T-helper 2 cell (primary cell): ENCODE results near the gene ASB5.

ENCODE experiments used
- DNase-seq, 5 experiments: peaks; one replicate each; pipeline versions ENCODE4 v3.0.0 to v3.0.0-alpha.2; 2012 to 2022

Gene ASB5

DNA sequence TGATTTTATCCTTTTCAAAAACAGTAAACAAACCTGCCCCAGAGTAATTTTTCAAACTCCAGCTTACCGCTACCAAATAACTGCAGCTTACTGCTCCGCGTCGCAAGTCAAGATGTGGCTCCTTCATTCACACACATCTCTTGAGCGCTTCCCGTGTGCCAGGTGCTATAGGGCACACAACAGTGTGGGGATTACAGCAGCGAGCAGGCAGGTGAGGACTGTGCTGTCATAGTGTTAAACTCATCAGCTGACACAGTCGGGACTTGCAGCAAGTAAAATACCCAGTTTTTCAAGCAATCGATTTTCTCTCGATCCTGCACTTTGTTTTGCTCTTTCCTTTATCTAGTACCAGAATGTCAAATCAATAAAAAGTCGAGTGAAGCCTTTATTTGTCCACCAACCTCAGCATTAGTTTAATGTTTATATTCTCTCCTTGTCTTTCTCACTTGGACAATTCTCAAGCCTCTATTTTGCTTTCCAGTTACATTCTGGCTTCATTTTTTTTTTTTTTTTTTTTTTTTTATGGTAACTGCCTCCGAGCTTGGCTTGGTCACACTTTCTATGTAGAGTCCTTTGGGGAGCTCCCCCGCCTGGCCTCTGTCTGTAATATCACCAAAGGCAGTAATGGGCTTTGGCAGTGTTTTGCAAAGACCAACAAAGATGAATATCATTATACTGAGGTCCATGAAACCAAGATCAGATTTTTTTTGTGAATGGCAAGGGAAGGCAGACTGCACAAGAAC lies 8.3 kb upstream of the ASB5 start:
- DNase-seq = peak in 1 of 5 experiments; percentile 27

- no peak for DNase-seq
These were observed 7.7 kb upstream of the ASB5 start for GRCh38 chr4:176276710-176277109.

GRCh38 chr4:176274441-176274840 lies 5.4 kb upstream of the ASB5 start:
- no peak for DNase-seq

DNA sequence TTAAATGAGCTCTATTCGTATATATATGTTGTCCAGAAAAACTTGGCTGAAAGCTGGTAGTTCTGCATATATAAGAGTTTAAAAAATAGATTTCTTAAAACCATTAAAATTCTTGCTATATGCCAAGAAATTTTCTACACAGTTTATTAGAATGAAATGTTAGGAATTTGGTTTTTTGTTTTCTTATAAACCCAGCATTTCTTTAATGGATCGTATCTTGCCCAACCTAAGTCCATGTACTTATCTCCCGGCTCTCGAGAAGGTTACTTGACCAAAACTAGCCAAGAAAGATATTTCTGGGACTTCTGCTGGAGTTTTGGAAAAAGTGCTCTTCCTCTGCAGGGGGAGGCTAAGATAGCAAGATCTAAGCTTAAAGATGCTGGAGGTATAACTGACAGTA lies 4.7 kb upstream of the ASB5 start:
- no peak for DNase-seq

DNA sequence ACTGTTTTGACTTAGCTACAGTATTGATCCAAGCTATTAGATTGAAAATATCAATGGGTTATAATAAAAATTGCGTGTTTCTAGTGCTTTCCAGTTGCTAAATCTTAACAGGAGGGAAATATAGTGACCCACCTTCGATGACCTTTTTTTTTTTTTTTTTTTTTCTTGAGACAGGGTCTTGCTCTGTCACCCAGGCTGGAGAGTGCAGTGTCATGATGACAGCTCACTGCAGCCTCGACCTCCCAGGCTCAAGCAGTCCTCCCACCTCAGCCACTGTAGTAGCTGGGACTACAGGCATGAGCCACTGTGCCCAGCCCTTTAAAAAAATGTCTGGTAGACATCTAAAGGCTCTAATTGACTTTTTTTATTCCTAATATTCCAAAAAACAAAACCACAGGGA lies 3.8 kb upstream of the ASB5 start:
- DNase-seq = no peak

- DNase-seq = no peak
These were observed 2.7 kb upstream of the ASB5 start for GRCh38 chr4:176271749-176272148.

DNA sequence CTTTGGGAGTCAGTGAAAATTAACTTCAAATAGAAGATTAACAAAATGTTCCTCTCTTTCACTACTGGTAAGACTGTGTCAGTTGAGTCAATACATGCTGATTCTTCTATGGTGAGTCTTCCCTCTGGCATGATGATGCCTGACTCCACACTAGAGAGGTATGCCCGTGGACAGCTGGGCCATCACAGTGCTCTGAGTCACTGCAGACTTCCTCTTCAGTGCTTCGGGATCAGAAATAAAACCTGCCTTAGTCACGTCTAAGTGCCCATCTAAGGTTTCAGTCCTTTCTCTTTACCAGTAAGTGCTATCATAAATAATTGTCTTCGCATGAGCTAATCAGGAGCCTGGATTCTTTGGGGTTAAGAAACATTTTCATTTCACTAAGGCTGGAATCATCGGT lies 1.6 kb upstream of the ASB5 start:
- DNase-seq = no peak

DNA sequence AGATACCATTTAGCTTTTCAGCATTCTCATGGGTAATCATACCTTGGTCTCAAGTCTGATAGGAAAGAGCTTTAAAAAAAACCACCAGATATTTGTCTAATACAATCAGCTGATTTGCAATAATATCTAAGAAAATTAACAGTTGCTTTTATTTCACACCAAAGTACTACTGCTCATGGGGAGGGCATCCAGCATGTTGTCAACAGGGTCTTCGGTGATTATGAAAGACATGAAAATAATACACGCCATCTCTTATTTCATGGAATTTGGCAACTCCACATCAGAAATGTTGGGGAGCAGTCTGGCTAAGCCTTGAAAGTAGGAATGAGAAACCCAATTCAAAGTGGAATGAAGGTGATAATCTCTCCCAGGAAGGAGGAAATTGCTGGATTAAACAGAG lies 3.0 kb downstream of the ASB5 start:
- DNase-seq = no peak

DNA sequence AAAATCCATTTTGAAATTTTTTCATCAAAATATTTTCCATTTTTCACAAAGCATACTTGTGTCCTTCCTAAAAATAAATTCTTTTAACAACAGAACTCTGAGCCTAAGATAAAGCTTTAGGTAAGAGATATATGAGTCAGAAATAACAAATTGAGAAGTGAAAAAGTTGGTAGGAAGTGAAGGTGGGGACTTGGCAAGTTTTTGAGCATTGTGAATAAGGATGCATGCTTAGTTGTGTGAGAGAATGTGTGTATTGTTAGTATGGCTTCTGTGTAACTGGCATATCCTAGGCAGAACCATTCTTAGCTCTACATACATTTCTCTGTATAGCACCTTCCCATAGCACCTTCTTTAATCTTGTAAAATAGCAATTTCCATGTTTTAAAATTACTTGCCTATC lies 6.8 kb downstream of the ASB5 start:
- no peak for DNase-seq

DNA sequence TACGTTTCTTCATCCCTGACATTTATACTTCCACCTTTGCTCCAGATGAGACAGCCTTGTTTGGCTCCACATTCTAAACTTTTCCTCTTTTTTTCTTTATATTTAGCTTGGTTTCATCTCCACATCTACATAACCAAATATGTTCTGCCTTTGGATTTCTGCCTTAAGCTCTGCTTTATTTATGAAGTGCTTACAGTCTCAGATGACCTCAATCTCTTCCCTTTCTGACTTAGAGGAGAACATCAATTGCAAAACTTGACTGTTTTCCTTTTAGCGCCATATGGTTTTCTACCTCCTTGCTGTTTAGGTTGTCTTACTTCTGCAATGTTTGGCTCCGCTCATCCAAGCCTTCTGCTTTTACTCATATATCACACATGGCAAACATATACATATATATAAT lies 7.5 kb downstream of the ASB5 start:
- no peak for DNase-seq

DNA sequence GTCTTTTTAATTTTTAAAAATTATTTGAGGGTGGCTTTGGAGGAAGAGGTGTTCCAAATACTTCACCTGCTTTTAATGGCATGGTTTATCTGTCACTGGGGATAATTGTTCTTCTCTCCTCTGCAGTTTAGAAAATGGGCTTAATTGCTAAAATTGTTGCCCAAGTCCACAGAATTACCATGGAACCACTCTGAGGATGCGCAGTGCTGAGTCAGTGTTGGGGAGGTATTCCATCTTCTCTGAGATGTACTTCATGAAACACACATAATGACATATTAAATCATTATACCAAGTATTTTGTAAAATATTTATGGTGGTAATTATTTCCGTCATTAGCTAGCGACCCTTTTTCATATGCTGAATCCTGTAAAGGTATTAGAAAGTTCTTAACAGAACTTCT lies 8.0 kb downstream of the ASB5 start:
- no peak for DNase-seq

DNA sequence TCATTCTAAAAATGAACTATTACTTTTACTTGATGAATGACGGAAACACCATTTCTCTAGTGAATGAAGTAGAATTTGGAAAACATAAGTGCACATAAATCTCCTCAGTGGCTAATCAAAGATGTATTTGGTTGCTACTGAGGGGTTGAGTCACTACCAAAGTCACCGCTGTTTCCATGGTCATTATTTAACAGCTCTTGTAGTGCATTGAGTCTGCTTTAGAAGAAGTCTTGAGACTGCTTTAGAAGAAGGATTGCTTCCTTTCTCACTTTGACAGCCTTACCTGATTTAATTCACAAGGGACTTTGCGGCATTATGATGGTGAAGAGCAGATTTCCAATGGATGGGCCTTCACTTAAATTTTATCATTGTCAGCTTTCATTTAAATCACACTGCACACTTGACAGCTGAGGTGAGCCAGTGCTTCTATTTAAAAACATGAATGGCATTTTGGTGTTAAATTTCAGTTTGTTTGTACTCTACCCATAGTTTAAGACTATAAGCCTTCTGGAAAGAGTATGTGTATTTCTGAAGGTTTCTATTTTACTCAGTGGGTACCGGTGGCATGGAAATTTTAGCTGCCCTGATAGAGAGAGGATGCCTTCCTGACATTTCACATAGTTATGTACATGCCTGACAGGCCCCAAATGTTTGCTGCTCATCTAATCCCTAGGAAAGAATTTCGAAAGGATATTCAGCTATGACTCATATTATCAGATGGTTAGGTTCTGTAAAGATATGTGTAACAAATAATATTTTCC lies 9.5 kb downstream of the ASB5 start:
- no peak for DNase-seq

- no peak for DNase-seq
These were observed 10.9 kb downstream of the ASB5 start for GRCh38 chr4:176258135-176258534.

DNA sequence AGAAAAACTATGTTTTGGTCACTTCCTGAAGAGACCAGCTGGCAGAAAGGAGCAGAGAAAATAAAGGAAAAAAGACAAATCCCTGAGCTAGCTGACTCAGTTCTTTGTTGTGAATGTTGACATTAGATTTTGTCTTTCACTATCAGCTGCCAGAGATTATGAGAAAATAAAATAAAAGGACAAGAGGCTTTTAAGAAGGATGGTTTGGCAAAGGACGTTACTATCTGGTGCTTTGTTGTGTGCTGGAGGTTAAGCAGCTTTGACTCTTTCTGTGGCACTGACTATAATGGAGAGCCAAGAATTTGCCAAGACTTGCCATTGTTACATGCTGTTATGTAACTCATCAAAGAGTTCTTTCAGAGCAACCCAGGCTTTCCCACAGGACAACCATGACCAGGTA lies 12.1 kb downstream of the ASB5 start:
- DNase-seq = no peak

GRCh38 chr4:176242764-176243347 lies 26.2 kb downstream of the ASB5 start:
- DNase-seq = no peak

- DNase-seq = no peak
These were observed 27.3 kb downstream of the ASB5 start for GRCh38 chr4:176241703-176242102.

- no peak for DNase-seq
These were observed 30.2 kb downstream of the ASB5 start for GRCh38 chr4:176238826-176239225.

DNA sequence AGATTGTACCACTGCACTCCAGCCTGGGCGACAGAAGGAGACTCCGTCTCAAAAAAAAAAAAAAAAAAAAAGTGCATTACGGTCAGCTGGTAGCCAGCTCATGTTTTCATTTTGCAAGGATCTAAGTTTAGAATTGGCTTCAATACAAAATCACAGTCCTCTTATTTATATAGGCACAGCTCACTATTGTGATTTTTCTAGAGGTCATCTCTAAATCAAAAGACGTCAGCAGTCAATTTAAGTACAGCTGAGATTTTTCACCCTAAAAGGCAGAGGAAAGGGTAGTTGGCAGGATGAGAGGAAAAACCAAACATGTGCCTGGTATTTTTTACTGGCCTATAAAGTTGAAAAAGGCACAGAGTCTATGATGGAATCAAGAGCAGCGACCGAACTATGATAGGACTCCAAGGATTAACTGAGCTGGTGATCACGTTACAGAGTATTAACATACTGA lies 30.8 kb downstream of the ASB5 start:
- no peak for DNase-seq

- DNase-seq = no peak
These were observed 32.1 kb downstream of the ASB5 start for GRCh38 chr4:176236946-176237345.

GRCh38 chr4:176230836-176231235 lies 38.2 kb downstream of the ASB5 start:
- no peak for DNase-seq

GRCh38 chr4:176229645-176230044 lies 39.4 kb downstream of the ASB5 start:
- no peak for DNase-seq

GRCh38 chr4:176226736-176227135 lies 42.3 kb downstream of the ASB5 start:
- DNase-seq = no peak

DNA sequence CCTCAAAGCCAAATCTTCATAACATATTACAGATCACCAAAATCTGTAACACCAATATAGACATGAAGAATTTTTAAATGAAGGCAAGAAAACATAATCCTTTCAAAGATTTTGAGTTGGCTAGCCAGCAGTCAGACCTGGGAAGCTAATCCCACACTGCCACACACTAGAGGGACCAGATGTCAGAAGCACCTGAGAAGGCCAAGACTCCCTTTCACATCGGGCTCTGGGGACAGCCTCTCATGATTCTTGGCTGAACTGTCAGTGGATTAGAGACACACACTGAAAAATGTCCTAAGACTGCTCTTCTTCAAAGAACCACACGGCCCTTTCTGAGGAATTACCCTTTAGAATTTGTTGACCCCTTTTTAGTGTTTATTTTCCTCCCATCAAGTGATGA lies 45.5 kb downstream of the ASB5 start:
- no peak for DNase-seq

DNA sequence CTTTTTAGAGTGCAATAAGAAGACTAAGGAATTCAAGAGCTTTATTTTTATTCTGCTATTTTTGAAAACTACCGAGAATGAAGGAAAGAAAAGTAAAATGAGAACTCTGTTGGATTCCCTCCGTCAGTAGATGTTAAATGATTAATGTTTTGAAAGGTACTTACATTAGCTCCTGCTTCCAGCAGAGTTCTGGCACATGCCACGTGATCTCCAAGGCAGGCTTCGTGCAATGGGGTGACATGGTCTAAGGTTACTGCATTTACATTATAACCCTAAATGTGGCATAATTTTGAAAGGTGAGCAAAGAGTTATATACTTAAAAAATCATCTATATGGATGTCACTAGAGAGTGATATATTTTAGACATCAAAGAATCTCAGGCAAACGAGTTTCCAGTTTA lies 46.9 kb downstream of the ASB5 start:
- no peak for DNase-seq
